SU-DHL-6 (cell line): Measurements from ENCODE around the gene CRADD.

Source experiments
- H2AFZ ChIP-seq: fragments of 200-600 bp; sonication (generic); 2 replicates; pipeline ENCODE4 v1.6.1; 2014; ENCODE audit warnings: low read depth, mild to moderate bottlenecking, moderate library complexity, mixed read lengths, antibody characterized with exemption, low read length; ENCODE audit not compliant: severe bottlenecking
- H3F3A ChIP-seq: fragments of 200-600 bp; shearing (Covaris generic); 2 replicates; pipeline ENCODE4 v1.6.0; 2016; ENCODE audit warnings: antibody characterized with exemption, mild to moderate bottlenecking; ENCODE audit not compliant: insufficient read depth
- H3K27ac ChIP-seq: fragments of 200-600 bp; sonication (generic); 2 replicates; pipeline ENCODE4 v1.5.1; 2016; ENCODE audit warnings: low read depth, mild to moderate bottlenecking, low read length, moderate library complexity, mixed read lengths
- H3K27me3 ChIP-seq: fragments of 200-600 bp; sonication (generic), shearing (Covaris generic); 2 replicates; pipeline ENCODE4 v1.6.0; 2014; ENCODE audit warnings: mild to moderate bottlenecking, low read length
- H3K36me3 ChIP-seq: fragments of 200-600 bp; sonication (generic); 2 replicates; pipeline ENCODE4 v1.6.1; 2014; ENCODE audit warnings: mild to moderate bottlenecking, low read length, mixed read lengths
- H3K4me2 ChIP-seq: fragments of 300-600, 200-600 bp; shearing (Covaris generic), sonication (generic); 2 replicates; pipeline ENCODE4 v1.6.0; 2014; ENCODE audit warnings: low read length, low read depth, mild to moderate bottlenecking; ENCODE audit not compliant: poor library complexity, severe bottlenecking
- H3K4me3 ChIP-seq: fragments of 200-600 bp; sonication (generic); 2 replicates; pipeline ENCODE4 v1.5.1; 2014; ENCODE audit warnings: antibody characterized with exemption, low read length, mild to moderate bottlenecking, mixed read lengths; ENCODE audit not compliant: insufficient read depth, poor library complexity, severe bottlenecking
- H3K79me2 ChIP-seq: fragments of 200-600 bp; sonication (generic); 2 replicates; pipeline ENCODE4 v1.6.1; 2014; ENCODE audit warnings: mild to moderate bottlenecking, low read length, moderate library complexity; ENCODE audit not compliant: insufficient read depth
- H3K9ac ChIP-seq: fragments of 200-600 bp; sonication (generic); 2 replicates; pipeline ENCODE4 v1.7.0; 2014; ENCODE audit warnings: mild to moderate bottlenecking, low read length
- H3K9me2 ChIP-seq: fragments of 200-600 bp; sonication (generic); replicated peaks from 2 replicates; pipeline ENCODE4 v1.6.1; 2014; ENCODE audit warnings: low read length; ENCODE audit not compliant: insufficient read depth
- H3K9me3 ChIP-seq: fragments of 200-600 bp; sonication (generic); 2 replicates; pipeline ENCODE4 v1.6.1; 2014; ENCODE audit warnings: low read length, mixed read lengths; ENCODE audit not compliant: insufficient read depth
- H4K20me1 ChIP-seq: fragments of 200-600 bp; sonication (generic); 2 replicates; pipeline ENCODE4 v1.6.1; 2014; ENCODE audit warnings: low read depth, mild to moderate bottlenecking, antibody characterized with exemption, low read length, moderate library complexity, mixed read lengths
- CTCF ChIP-seq: fragments of 200-600 bp; sonication (generic); IDR thresholded peaks from one replicate; pipeline ENCODE4 v1.5.1; 2017; ENCODE audit warnings: antibody characterized with exemption, mild to moderate bottlenecking, low read length, moderate library complexity; ENCODE audit not compliant: insufficient read depth, poor library complexity, severe bottlenecking
- EZH2phosphoT487 ChIP-seq: fragments of 200-600 bp; sonication (generic), shearing (Covaris generic); conservative IDR thresholded peaks from 2 replicates; pipeline ENCODE4 v1.6.1; 2018; ENCODE audit warnings: mild to moderate bottlenecking, antibody characterized with exemption, low read length, moderate library complexity, mixed read lengths

Gene CRADD

GRCh38 chr12:93850481-93851256 lies 173.5 kb downstream of the CRADD start:
- H3K4me2 ChIP-seq: no peak overlapping the region
- no peaks in the 10 kb centered on the region for H3K9me3 ChIP-seq
- TF ChIP-seq EZH2phosphoT487: no peak
- TF ChIP-seq CTCF: no peak
- H3K79me2 ChIP-seq: no peaks in the 10 kb centered on the region
- H3K9me2 ChIP-seq: no peaks in the 10 kb centered on the region
- no peaks in the 10 kb centered on the region for H4K20me1 ChIP-seq
- H3K4me3 ChIP-seq: no peak overlapping the region
- H2AFZ ChIP-seq: no peak overlapping the region
- H3F3A ChIP-seq: peaks cover 4% of the 10 kb centered on the region; the same call in 1 of the 2 replicates
- no peak overlapping the region for H3K9ac ChIP-seq
- no peak overlapping the region for H3K27ac ChIP-seq
- no peaks in the 10 kb centered on the region for H3K27me3 ChIP-seq
- no peaks in the 10 kb centered on the region for H3K36me3 ChIP-seq

- Histone ChIP-seq H3K79me2 (no peaks in the 10 kb centered on the region), H3K27ac (no peak overlapping the region), H3K4me3 (no peak overlapping the region), H3K36me3 (no peaks in the 10 kb centered on the region), H3K9me2 (no peaks in the 10 kb centered on the region), H2AFZ (no peak overlapping the region), H3F3A (peaks cover 4% of the 10 kb centered on the region; the same call in 1 of the 2 replicates), H4K20me1 (no peaks in the 10 kb centered on the region), H3K27me3 (no peaks in the 10 kb centered on the region), H3K4me2 (no peak overlapping the region), H3K9me3 (no peaks in the 10 kb centered on the region), H3K9ac (no peak overlapping the region)
- TF ChIP-seq EZH2phosphoT487 (no peak), CTCF (no peak)
Measured at GRCh38 chr12:93851257-93851671, 174.1 kb downstream of the CRADD start.

- H3K9me3 ChIP-seq: no peaks in the 10 kb centered on the region
- no peak overlapping the region for H3K9ac ChIP-seq
- no peak overlapping the region for H2AFZ ChIP-seq
- no peaks in the 10 kb centered on the region for H3K79me2 ChIP-seq
- no peaks in the 10 kb centered on the region for H3K9me2 ChIP-seq
- H3K4me2 ChIP-seq: no peak overlapping the region
- TF ChIP-seq CTCF: no peak
- no peak for TF ChIP-seq EZH2phosphoT487
- H3K36me3 ChIP-seq: no peaks in the 10 kb centered on the region
- no peaks in the 10 kb centered on the region for H3K27me3 ChIP-seq
- no peak overlapping the region for H3K27ac ChIP-seq
- no peaks in the 10 kb centered on the region for H4K20me1 ChIP-seq
- H3F3A ChIP-seq: peaks cover 4% of the 10 kb centered on the region; the same call in 1 of the 2 replicates
- no peak overlapping the region for H3K4me3 ChIP-seq
Measured at GRCh38 chr12:93852173-93852591, 175.0 kb downstream of the CRADD start.
